ENCODE results near the gene F12. TPM values are rescaled to one million over a fixed set of nuclear protein-coding genes. Genes with fewer than 3 reads are reported as not detected.

Gene F12
- total RNA-seq, 4 donors from 2014 or later = 2.6 to 20.1 (median 5.6) TPM

- Histone ChIP-seq H3K4me3 (peak overlapping the region in 2 of 4 donors; percentile 74 to 93), H3K4me1 (peaks cover 34 to 48% (median 36%) of the 10 kb centered on the region in 4 donors)
- in situ Hi-C loops (cut with MboI; ENCODE audit: low pct_ligation_motif_present in 1 of 4, low pct_unique_long_range_greater_than_20kb in 1 of 4, low sequenced_read_pairs in 3 of 4) = no loop called here
Observed at GRCh38 chr5:177428574-177429217, 19.3 kb upstream of the F12 start.

GRCh38 chr5:177427919-177428573 is 18.7 kb upstream of the F12 start:
- peak overlapping the region; percentile 90 to 97 (median 96) for H3K27ac ChIP-seq
- in situ Hi-C loops (cut with MboI; ENCODE audit: low pct_ligation_motif_present in 1 of 4, low pct_unique_long_range_greater_than_20kb in 1 of 4, low sequenced_read_pairs in 3 of 4) = no loop called here
- no peaks in the 10 kb centered on the region for H3K9me3 ChIP-seq
- no peaks in the 10 kb centered on the region for H3K27me3 ChIP-seq
- intact Hi-C loops (cut with DNase I; ENCODE audit: low total_unique reads) = loop anchor here (2.0 kb wide), 1 partner anchor 69 kb away; the partner anchor contains the start of gene PDLIM7
- TF ChIP-seq POLR2AphosphoS5 (IDR thresholded peaks at IDR 0.05) (no peak), CTCF (IDR thresholded peaks at IDR 0.05) (no peak), POLR2A (IDR thresholded peaks at IDR 0.05) (no peak), EP300 (IDR thresholded peaks at IDR 0.05; ENCODE audit: low read depth) (no peak)
- peaks cover 34 to 48% (median 35%) of the 10 kb centered on the region in 4 donors for H3K4me1 ChIP-seq
- DNase-seq = peak; percentile 52
- H3K36me3 ChIP-seq = peaks cover 0 to 8% (median 2%) of the 10 kb centered on the region in 4 donors
- WGBS, 2 donors (ENCODE audit: low coverage in 1 of 2) = 78% methylated on average over 4 of the region's 11 CpGs; no CpG with 5 or more reads in 1 of the 2 donors
- peak overlapping the region in 2 of 4 donors; percentile 74 to 93 for H3K4me3 ChIP-seq

More at GRCh38 chr5:177428574-177429217, 19.3 kb upstream of the F12 start:
- DNase-seq = no peak
- 82% methylated on average over 10 of the region's 10 CpGs; no CpG with 5 or more reads in 1 of the 2 donors for WGBS, 2 donors (ENCODE audit: low coverage in 1 of 2)
- Histone ChIP-seq H3K27ac (peak overlapping the region; percentile 90 to 97 (median 96)), H3K9me3 (no peaks in the 10 kb centered on the region), H3K36me3 (peaks cover 0 to 14% (median 7%) of the 10 kb centered on the region in 4 donors), H3K27me3 (no peaks in the 10 kb centered on the region)
- intact Hi-C loops (cut with DNase I; ENCODE audit: low total_unique reads) = no loop called here
- no peak for TF ChIP-seq CTCF (IDR thresholded peaks at IDR 0.05)
- no peak for TF ChIP-seq EP300 (IDR thresholded peaks at IDR 0.05; ENCODE audit: low read depth)
- TF ChIP-seq POLR2AphosphoS5 (IDR thresholded peaks at IDR 0.05) = no peak
- no peak for TF ChIP-seq POLR2A (IDR thresholded peaks at IDR 0.05)

GRCh38 chr5:177427211-177427822 is 18.0 kb upstream of the F12 start:
- peaks cover 27 to 48% (median 32%) of the 10 kb centered on the region in 4 donors for H3K4me1 ChIP-seq
- in situ Hi-C loops (cut with MboI; ENCODE audit: low pct_ligation_motif_present in 1 of 4, low pct_unique_long_range_greater_than_20kb in 1 of 4, low sequenced_read_pairs in 3 of 4) = no loop called here

More at GRCh38 chr5:177427211-177427822, 18.0 kb upstream of the F12 start:
- no peak for TF ChIP-seq POLR2A (IDR thresholded peaks at IDR 0.05)
- no peak for TF ChIP-seq POLR2AphosphoS5 (IDR thresholded peaks at IDR 0.05)
- TF ChIP-seq EP300 (IDR thresholded peaks at IDR 0.05; ENCODE audit: low read depth) = no peak
- TF ChIP-seq CTCF (IDR thresholded peaks at IDR 0.05) = no peak
- no peak for DNase-seq
- Histone ChIP-seq H3K27ac (peak overlapping the region; percentile 90 to 97 (median 96)), H3K27me3 (no peaks in the 10 kb centered on the region), H3K9me3 (no peaks in the 10 kb centered on the region), H3K4me3 (peak overlapping the region; percentile 74 to 94 (median 92)), H3K36me3 (peaks cover 0 to 1% (median under 1%) of the 10 kb centered on the region in 4 donors)
- WGBS, 2 donors (ENCODE audit: low coverage in 1 of 2) = 0 to 5% methylated on average over 1 to 11 of the region's 11 CpGs
- intact Hi-C loops (cut with DNase I; ENCODE audit: low total_unique reads) = loop anchor here (2.0 kb wide), 1 partner anchor 69 kb away; the partner anchor contains the start of gene PDLIM7

Measured in transverse colon (tissue), 4 donors.